GM12878 (cell line): ENCODE data around the gene USB1.
"Not testable (repeated sequence)": the region's sequence is repeated elsewhere in the genome, so short reads cannot be mapped to it uniquely, and the experiment has no call there.

Source experiments
- CTCF ChIP-seq, 3 experiments: IDR thresholded peaks in 2 of 3; conservative IDR thresholded peaks in 1 of 3; 2 replicates each; pipeline ENCODE4 v1.5.1; 2011; ENCODE audit warnings: low read depth in 3 of 3, low read length in 3 of 3, mild to moderate bottlenecking in 3 of 3, control low read depth in 2 of 3, moderate library complexity in 2 of 3, inconsistent platforms in 1 of 3, mixed read lengths in 1 of 3; ENCODE audit not compliant: control insufficient read depth in 2 of 3, insufficient read depth in 1 of 3; ENCODE audit errors: extremely low read depth in 1 of 3
- TAF1 ChIP-seq: IDR thresholded peaks from 2 replicates; pipeline ENCODE4 v1.6.1; 2011; ENCODE audit warnings: mild to moderate bottlenecking, low read depth, low read length, borderline replicate concordance
- TF ChIP-seq, protein P1 (sequence below): IDR thresholded peaks from 2 replicates; pipeline ENCODE4 v1.6.1; 2012; ENCODE audit warnings: low read depth, low read length, improper control_type of control experiment

GRCh38 chr16:58004736-58005135, 3.5 kb downstream of the USB1 start:
- TF ChIP-seq CTCF (IDR thresholded peaks at IDR 0.05 in 2 of 3, conservative IDR thresholded peaks at IDR 0.05 in 1 of 3; ENCODE audit: control insufficient read depth in 2 of 3, extremely low read depth in 1 of 3, insufficient read depth in 1 of 3, low read depth in 3 of 3, low read length in 3 of 3); TAF1: not testable (repeated sequence)
- TF ChIP-seq, protein P1, sequence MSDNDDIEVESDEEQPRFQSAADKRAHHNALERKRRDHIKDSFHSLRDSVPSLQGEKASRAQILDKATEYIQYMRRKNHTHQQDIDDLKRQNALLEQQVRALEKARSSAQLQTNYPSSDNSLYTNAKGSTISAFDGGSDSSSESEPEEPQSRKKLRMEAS = not testable (repeated sequence)
